H9 (cell line): ENCODE results near the gene RSBN1. TPM values are rescaled to one million over a fixed set of nuclear protein-coding genes. Genes with fewer than 3 reads are reported as not detected.

ENCODE experiments used
- DNase-seq: peaks from one replicate; pipeline ENCODE4 v3.0.0-alpha.2; 2017
- H2AFZ ChIP-seq: one replicate; pipeline ENCODE4 v1.6.1; 2013; ENCODE audit warnings: mild to moderate bottlenecking, low read length, control low read depth, moderate library complexity
- H2AK5ac ChIP-seq: 2 replicates; pipeline ENCODE4 v1.6.1; 2013; ENCODE audit warnings: low read length, control low read depth, mixed read lengths; ENCODE audit not compliant: insufficient read length
- H2BK120ac ChIP-seq: one replicate; pipeline ENCODE4 v1.6.1; 2013; ENCODE audit warnings: low read depth, mild to moderate bottlenecking, low read length, control low read depth, inconsistent platforms; ENCODE audit not compliant: poor library complexity, severe bottlenecking
- H2BK12ac ChIP-seq: 2 replicates; pipeline ENCODE4 v1.6.1; 2013; ENCODE audit warnings: low read length, control low read depth, mixed read lengths, low read depth; ENCODE audit not compliant: insufficient read length
- H2BK15ac ChIP-seq: 2 replicates; pipeline ENCODE4 v1.6.1; 2013; ENCODE audit warnings: low read depth, low read length, control low read depth
- H2BK20ac ChIP-seq: one replicate; pipeline ENCODE4 v1.6.1; 2013; ENCODE audit warnings: low read depth, mild to moderate bottlenecking, low read length, control low read depth, inconsistent platforms; ENCODE audit not compliant: poor library complexity, severe bottlenecking
- H2BK5ac ChIP-seq: 2 replicates; pipeline ENCODE4 v1.6.1; 2013; ENCODE audit warnings: low read length, control low read depth, mixed read lengths; ENCODE audit not compliant: insufficient read length
- H3K14ac ChIP-seq: 2 replicates; pipeline ENCODE4 v1.6.1; 2013; ENCODE audit warnings: low read length, control low read depth; ENCODE audit not compliant: insufficient read depth
- H3K18ac ChIP-seq: 2 replicates; pipeline ENCODE4 v1.6.1; 2013; ENCODE audit warnings: low read depth, mild to moderate bottlenecking, mixed read lengths, low read length, control low read depth; ENCODE audit not compliant: insufficient read length
- H3K23ac ChIP-seq: 2 replicates; pipeline ENCODE4 v1.6.1; 2013; ENCODE audit warnings: low read length, control low read depth, mixed read lengths, low read depth; ENCODE audit not compliant: insufficient read length
- H3K23me2 ChIP-seq: 2 replicates; pipeline ENCODE4 v1.6.1; 2013; ENCODE audit warnings: low read depth, mild to moderate bottlenecking, mixed read lengths, low read length, control low read depth; ENCODE audit not compliant: insufficient read length, poor library complexity, severe bottlenecking
- H3K27ac ChIP-seq: 2 replicates; pipeline ENCODE4 v1.5.1; 2013; ENCODE audit warnings: low read length, control low read depth, mixed read lengths, low read depth; ENCODE audit not compliant: insufficient read length
- H3K27me3 ChIP-seq: 2 replicates; pipeline ENCODE4 v1.6.1; 2013; ENCODE audit warnings: low read length, control low read depth, inconsistent platforms; ENCODE audit not compliant: insufficient read depth
- H3K4ac ChIP-seq: 2 replicates; pipeline ENCODE4 v1.6.1; 2013; ENCODE audit warnings: low read depth, mild to moderate bottlenecking, control low read depth, inconsistent platforms, low read length, moderate library complexity
- H3K4me1 ChIP-seq: 2 replicates; pipeline ENCODE4 v1.6.1; 2013; ENCODE audit warnings: low read length, control low read depth, inconsistent platforms; ENCODE audit not compliant: insufficient read depth
- H3K4me2 ChIP-seq: 2 replicates; pipeline ENCODE4 v1.6.1; 2013; ENCODE audit warnings: low read length, control low read depth, mixed read lengths; ENCODE audit not compliant: insufficient read length, insufficient read depth
- H3K56ac ChIP-seq: 2 replicates; pipeline ENCODE4 v1.6.1; 2013; ENCODE audit warnings: low read depth, mild to moderate bottlenecking, mixed read lengths, low read length, control low read depth; ENCODE audit not compliant: insufficient read length
- H3K79me1 ChIP-seq: 2 replicates; pipeline ENCODE4 v1.6.1; 2013; ENCODE audit warnings: low read depth, mild to moderate bottlenecking, moderate library complexity, low read length, control low read depth, inconsistent platforms; ENCODE audit not compliant: insufficient read depth, poor library complexity, severe bottlenecking
- H3K79me2 ChIP-seq: 2 replicates; pipeline ENCODE4 v1.6.1; 2013; ENCODE audit warnings: low read length, control low read depth, inconsistent platforms; ENCODE audit not compliant: insufficient read depth
- H3K9ac ChIP-seq: 2 replicates; pipeline ENCODE4 v1.6.1; 2013; ENCODE audit warnings: low read length, control low read depth, mixed read lengths; ENCODE audit not compliant: insufficient read length; ENCODE audit errors: extremely low read depth
- H3K9me3 ChIP-seq: one replicate; pipeline ENCODE4 v1.6.1; 2013; ENCODE audit warnings: low read depth, low read length, inconsistent platforms; ENCODE audit not compliant: control insufficient read depth
- H3T11ph ChIP-seq: one replicate; pipeline ENCODE4 v1.6.1; 2013; ENCODE audit warnings: mild to moderate bottlenecking, low read length, control low read depth, inconsistent platforms
- H4K20me1 ChIP-seq: one replicate; pipeline ENCODE4 v1.6.1; 2013; ENCODE audit not compliant: control insufficient read depth, insufficient read length, insufficient read depth
- H4K5ac ChIP-seq: 2 replicates; pipeline ENCODE4 v1.6.1; 2013; ENCODE audit warnings: low read depth, mild to moderate bottlenecking, mixed read lengths, low read length, control low read depth; ENCODE audit not compliant: insufficient read length
- H4K8ac ChIP-seq: replicated peaks from 2 replicates; pipeline ENCODE4 v1.6.1; 2013; ENCODE audit warnings: low read length, control low read depth, mixed read lengths, low read depth; ENCODE audit not compliant: insufficient read length
- H4K91ac ChIP-seq: 2 replicates; pipeline ENCODE4 v1.6.1; 2013; ENCODE audit warnings: low read depth, mild to moderate bottlenecking, moderate library complexity, mixed read lengths, low read length, control low read depth; ENCODE audit not compliant: insufficient read length
- H3K27ac Mint-ChIP-seq, 3 experiments: 2 replicates in 2 of 3; 3 replicates in 1 of 3; pipeline ENCODE4 v1.8.0; 2020 to 2021; ENCODE audit warnings: mixed read lengths in 3 of 3, mild to moderate bottlenecking in 1 of 3, moderate library complexity in 1 of 3
- H3K27me3 Mint-ChIP-seq: 2 replicates; pipeline ENCODE4 v1.8.0; 2021; ENCODE audit warnings: low read depth, mild to moderate bottlenecking, moderate library complexity, mixed read lengths
- H3K36me3 Mint-ChIP-seq, 3 experiments: 2 replicates in 2 of 3; 3 replicates in 1 of 3; pipeline ENCODE4 v1.8.0; 2020 to 2021; ENCODE audit warnings: low read depth in 3 of 3, mixed read lengths in 3 of 3; ENCODE audit not compliant: insufficient read depth in 1 of 3
- H3K4me1 Mint-ChIP-seq, 2 experiments: 2 replicates each; pipeline ENCODE4 v1.8.0; 2020; ENCODE audit warnings: mixed read lengths in 2 of 2
- H3K4me3 Mint-ChIP-seq, 2 experiments: 2 replicates in 1 of 2; 3 replicates in 1 of 2; pipeline ENCODE4 v1.8.0; 2020 to 2021; ENCODE audit warnings: mild to moderate bottlenecking in 2 of 2, mixed read lengths in 2 of 2, moderate library complexity in 1 of 2
- H3K9me3 Mint-ChIP-seq, 2 experiments: 2 replicates in 1 of 2; 3 replicates in 1 of 2; pipeline ENCODE4 v1.8.0; 2020; ENCODE audit warnings: mild to moderate bottlenecking in 2 of 2, mixed read lengths in 2 of 2, moderate library complexity in 1 of 2
- CTCF ChIP-seq: fragments of 200-600 bp; sonication (generic); conservative IDR thresholded peaks from 3 replicates; pipeline ENCODE4 v1.8.0; 2021; ENCODE audit warnings: antibody characterized with exemption, mild to moderate bottlenecking
- WGBS: extraction: QIAGEN DNeasy Blood & Tissue Kit; methylation state at CpG from one replicate; pipeline ENCODE4 v1.1.7; 2013; ENCODE audit warnings: missing lambda C conversion rate, low lambda C conversion rate, mixed read lengths; ENCODE audit not compliant: insufficient read length; ENCODE audit errors: extremely low coverage; 5-methylcytosine and 5-hydroxymethylcytosine counted together
- total RNA-seq: library from RNA; stranded (reverse); gene quantifications from 2 replicates; pipeline ENCODE4 v1.2.1, GENCODE V29; 2021

RSBN1 gene
- total RNA-seq, 1 experiment from 2014 or later = 11.0 TPM

- no peak for DNase-seq
- H3K4me2 ChIP-seq = no peak overlapping the region
- no peak for TF ChIP-seq CTCF
- H3K4ac ChIP-seq = no peak overlapping the region
- Mint-ChIP-seq H3K4me3 (no peak overlapping the region), H3K4me1 (peaks cover 23 to 29% of the 10 kb centered on the region in 2 experiments), H3K27me3 (no peaks in the 10 kb centered on the region; the same call in 1 of the 2 replicates), H3K9me3 (no peaks in the 10 kb centered on the region), H3K36me3 (peaks cover 8 to 22% (median 16%) of the 10 kb centered on the region in 3 experiments; a peak in 6 of 7 replicates), H3K27ac (no peak overlapping the region)
- no peak overlapping the region for H4K8ac ChIP-seq
- H2BK5ac ChIP-seq = no peak overlapping the region
- H2BK20ac ChIP-seq = no peak overlapping the region
- H3K18ac ChIP-seq = no peak overlapping the region
- no peak overlapping the region for H3T11ph ChIP-seq
- H3K27ac ChIP-seq = no peak overlapping the region
- no peak overlapping the region for H2BK120ac ChIP-seq
- no peaks in the 10 kb centered on the region for H4K20me1 ChIP-seq
- H2BK12ac ChIP-seq = no peak overlapping the region
- no peaks in the 10 kb centered on the region for H3K79me2 ChIP-seq
- WGBS = 100% methylated on average over 1 of the region's 3 CpGs
- H3K56ac ChIP-seq = no peak overlapping the region
- H4K91ac ChIP-seq = no peak overlapping the region
- no peak overlapping the region for H3K14ac ChIP-seq
- H2AFZ ChIP-seq = no peak overlapping the region
- no peak overlapping the region for H3K9ac ChIP-seq
- H3K23me2 ChIP-seq = peaks cover 13% of the 10 kb centered on the region
- no peaks in the 10 kb centered on the region for H3K27me3 ChIP-seq
- H4K5ac ChIP-seq = no peak overlapping the region
- no peak overlapping the region for H2BK15ac ChIP-seq
- H3K4me1 ChIP-seq = no peaks in the 10 kb centered on the region
- H3K9me3 ChIP-seq = no peaks in the 10 kb centered on the region
- no peak overlapping the region for H2AK5ac ChIP-seq
- H3K23ac ChIP-seq = no peak overlapping the region
- H3K79me1 ChIP-seq = no peaks in the 10 kb centered on the region
Measured at GRCh38 chr1:113761937-113762336, 50.3 kb downstream of the RSBN1 start.
